C4-2B (cell line): ENCODE results near the gene TIAM2.

Source experiments
- ZFX ChIP-seq: fragments of 450-650 bp; IDR thresholded peaks from 2 replicates; pipeline ENCODE4 v1.6.1; 2017
- TF ChIP-seq, protein P1 (sequence below): fragments of 450-650 bp; conservative IDR thresholded peaks from 2 replicates; pipeline ENCODE4 v1.5.1; 2017; ENCODE audit warnings: mild to moderate bottlenecking

DNA sequence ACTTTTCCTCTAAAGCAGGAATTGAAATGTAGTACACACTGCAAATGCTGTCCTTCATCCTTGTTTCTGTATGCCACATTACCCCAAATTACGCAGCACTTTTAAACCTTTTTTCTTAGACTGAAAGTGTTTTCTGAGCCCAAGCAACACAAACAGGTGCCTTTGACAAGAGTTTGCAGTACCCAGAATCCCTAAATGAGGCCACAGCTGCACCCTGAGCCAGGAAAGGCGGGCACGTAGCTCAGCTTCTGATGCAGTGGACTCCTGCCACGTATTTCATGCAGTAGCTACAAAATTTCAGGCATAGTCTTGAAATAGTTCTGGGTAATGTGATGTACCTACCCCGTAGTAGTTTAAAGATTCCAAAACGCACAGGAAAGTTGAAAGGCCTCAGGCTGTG, 237.7 kb downstream of the TIAM2 start:
- TF ChIP-seq, protein P1, sequence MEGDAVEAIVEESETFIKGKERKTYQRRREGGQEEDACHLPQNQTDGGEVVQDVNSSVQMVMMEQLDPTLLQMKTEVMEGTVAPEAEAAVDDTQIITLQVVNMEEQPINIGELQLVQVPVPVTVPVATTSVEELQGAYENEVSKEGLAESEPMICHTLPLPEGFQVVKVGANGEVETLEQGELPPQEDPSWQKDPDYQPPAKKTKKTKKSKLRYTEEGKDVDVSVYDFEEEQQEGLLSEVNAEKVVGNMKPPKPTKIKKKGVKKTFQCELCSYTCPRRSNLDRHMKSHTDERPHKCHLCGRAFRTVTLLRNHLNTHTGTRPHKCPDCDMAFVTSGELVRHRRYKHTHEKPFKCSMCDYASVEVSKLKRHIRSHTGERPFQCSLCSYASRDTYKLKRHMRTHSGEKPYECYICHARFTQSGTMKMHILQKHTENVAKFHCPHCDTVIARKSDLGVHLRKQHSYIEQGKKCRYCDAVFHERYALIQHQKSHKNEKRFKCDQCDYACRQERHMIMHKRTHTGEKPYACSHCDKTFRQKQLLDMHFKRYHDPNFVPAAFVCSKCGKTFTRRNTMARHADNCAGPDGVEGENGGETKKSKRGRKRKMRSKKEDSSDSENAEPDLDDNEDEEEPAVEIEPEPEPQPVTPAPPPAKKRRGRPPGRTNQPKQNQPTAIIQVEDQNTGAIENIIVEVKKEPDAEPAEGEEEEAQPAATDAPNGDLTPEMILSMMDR, result no peak
- no peak for TF ChIP-seq ZFX
